Gastroesophageal sphincter (tissue), 3 donors: ENCODE results near the gene GLA.

ENCODE experiments used
- POLR2A ChIP-seq, 2 donors: fragments of 450-650 bp; IDR thresholded peaks; one replicate each; pipeline ENCODE4 v1.6.1; 2017; ENCODE audit warnings: antibody characterized with exemption in 2 of 2, mild to moderate bottlenecking in 2 of 2, moderate library complexity in 1 of 2
- TF ChIP-seq, protein P1 (sequence below), 4 experiments: fragments of 200-600 bp in 2 of 4; fragments of 450-650 bp in 2 of 4; sonication (generic) in 1 of 4; IDR thresholded peaks; one replicate each; pipeline ENCODE4 v1.5.1; 2017 to 2019; ENCODE audit warnings: antibody characterized with exemption in 4 of 4, mild to moderate bottlenecking in 2 of 4, moderate library complexity in 2 of 4

DNA sequence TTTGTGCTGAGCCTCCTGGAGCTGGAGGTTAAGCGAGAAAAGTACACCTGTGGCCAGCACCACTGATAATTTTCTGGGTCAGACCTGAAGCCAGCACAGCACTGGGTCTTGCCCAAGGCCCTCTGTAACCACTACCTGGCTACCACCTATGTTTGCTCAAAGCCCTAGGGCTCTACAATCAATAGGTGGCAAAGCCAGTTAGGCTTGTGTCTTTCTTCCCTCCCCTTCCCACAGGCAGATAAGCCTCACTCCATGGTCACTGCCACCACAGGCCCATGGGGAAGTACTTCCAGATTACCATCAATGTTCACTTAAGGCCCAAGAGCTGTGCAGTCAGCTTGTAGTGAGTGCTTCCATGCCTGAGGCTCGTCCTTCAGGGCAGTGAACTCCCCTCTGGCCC, 42.4 kb upstream of the GLA start:
- TF ChIP-seq, protein P1, sequence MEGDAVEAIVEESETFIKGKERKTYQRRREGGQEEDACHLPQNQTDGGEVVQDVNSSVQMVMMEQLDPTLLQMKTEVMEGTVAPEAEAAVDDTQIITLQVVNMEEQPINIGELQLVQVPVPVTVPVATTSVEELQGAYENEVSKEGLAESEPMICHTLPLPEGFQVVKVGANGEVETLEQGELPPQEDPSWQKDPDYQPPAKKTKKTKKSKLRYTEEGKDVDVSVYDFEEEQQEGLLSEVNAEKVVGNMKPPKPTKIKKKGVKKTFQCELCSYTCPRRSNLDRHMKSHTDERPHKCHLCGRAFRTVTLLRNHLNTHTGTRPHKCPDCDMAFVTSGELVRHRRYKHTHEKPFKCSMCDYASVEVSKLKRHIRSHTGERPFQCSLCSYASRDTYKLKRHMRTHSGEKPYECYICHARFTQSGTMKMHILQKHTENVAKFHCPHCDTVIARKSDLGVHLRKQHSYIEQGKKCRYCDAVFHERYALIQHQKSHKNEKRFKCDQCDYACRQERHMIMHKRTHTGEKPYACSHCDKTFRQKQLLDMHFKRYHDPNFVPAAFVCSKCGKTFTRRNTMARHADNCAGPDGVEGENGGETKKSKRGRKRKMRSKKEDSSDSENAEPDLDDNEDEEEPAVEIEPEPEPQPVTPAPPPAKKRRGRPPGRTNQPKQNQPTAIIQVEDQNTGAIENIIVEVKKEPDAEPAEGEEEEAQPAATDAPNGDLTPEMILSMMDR (IDR thresholded peaks at IDR 0.05), result no peak
- no peak for TF ChIP-seq POLR2A (IDR thresholded peaks at IDR 0.05)
